Skin of body (tissue), 2 donors: ENCODE results near the gene DCUN1D4. TPM values are rescaled to one million over a fixed set of nuclear protein-coding genes. Genes with fewer than 3 reads are reported as not detected.

Experiments
- DNase-seq: peaks from one replicate; lab custom pipeline; 2025; lab: John Stamatoyannopoulos, UW
- total RNA-seq: library from RNA; depleted of rRNA; stranded (reverse); fragments of >200 nt; gene quantifications from one replicate; pipeline ENCODE4 v1.2.3, GENCODE V29; 2014

The DCUN1D4 gene
- 31.9 TPM for total RNA-seq

- peak; percentile 99 for DNase-seq
Measured at GRCh38 chr4:51842554-51843308, at the start of gene DCUN1D4. TSS of gene DCUN1D4 (plus strand) at chr4:51843153. CDS start at chr4:51843243, 90 bp downstream.

DNA sequence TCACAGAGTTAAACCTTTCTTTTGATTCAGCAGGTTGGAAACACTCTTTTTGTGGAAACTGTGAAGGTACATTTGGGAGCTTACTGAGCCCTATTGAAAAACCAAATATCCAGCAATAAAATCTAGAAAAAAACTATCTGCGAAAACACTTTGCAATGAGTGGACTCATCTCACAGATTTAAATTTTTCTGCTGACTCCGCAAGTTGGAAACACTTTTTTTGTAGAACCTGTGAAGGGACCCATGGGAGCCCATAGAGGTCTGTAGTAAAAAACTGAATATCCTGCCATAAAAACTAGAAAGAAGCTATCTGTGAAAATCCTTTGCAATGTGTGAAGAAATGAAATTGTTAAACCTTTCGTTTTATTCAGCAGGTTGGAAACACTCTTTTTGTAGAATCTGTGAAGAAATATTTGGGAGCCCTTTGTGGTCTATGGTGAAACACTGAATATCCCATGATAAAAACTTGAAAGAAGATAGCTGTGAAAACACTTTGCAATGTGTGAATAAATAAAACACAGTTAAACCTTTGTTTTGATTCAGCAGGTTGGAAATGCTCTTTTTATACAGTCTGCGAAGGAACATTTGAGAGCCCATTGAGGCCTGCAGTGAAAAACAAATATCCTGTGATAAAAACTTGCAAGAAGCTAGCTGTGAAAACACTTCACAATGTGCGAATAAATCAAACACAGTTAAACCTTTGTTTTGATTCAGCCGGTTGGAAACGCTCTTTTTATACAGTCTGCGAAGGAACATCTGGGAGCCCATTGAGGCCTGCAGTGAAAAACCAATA is 22.3 kb upstream of the DCUN1D4 start:
- DNase-seq: no peak

DNA sequence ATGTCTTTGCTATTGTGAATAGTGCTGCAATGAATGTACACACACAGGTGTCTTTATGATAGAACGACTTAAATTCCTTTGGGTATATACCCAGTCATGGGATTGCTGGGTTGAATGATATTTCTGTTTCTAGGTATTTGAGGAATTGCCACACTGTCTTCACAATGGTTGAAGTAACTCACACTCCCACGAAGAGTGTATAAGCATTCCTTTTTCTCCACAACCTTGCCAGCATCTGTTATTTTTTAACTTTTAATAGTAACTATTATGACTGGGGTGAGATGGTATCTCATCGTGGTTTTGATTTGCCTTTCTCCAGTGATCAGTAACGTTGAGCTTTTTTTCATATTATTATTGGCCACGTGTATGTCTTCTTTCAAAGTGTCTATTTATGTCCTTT is 17.6 kb upstream of the DCUN1D4 start:
- DNase-seq: no peak

DNA sequence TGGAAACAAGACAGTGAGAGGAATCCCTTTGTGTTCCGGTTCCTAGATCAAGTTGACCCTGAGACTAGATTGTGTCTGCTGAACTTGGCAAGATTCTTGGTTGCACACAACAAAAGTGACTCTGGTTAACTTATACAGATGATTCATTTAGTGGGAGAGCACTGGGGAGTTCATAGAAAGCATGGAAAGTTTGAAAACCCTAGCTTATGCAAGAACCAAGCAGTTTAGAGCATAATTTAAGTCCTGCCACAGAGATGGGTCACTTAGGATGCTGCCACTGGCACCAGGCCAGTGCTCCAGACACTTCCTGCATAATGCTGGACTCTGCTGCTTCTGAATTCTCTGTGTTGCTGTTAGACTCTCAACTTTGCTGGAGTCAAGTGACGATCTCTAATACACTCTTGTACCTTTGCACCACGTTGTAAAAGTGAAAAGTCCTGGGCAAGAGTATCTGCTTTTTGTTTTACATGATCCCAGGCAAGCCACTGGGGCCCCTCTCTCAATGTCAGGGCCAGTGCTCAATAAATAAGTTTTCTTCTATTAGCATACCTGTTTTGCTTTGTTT is 12.7 kb upstream of the DCUN1D4 start:
- DNase-seq: no peak

- DNase-seq: peak; percentile 3
Measured at GRCh38 chr4:51831133-51831532, 11.8 kb upstream of the DCUN1D4 start.

- DNase-seq: no peak
Measured at GRCh38 chr4:51833236-51833635, 9.7 kb upstream of the DCUN1D4 start.

DNA sequence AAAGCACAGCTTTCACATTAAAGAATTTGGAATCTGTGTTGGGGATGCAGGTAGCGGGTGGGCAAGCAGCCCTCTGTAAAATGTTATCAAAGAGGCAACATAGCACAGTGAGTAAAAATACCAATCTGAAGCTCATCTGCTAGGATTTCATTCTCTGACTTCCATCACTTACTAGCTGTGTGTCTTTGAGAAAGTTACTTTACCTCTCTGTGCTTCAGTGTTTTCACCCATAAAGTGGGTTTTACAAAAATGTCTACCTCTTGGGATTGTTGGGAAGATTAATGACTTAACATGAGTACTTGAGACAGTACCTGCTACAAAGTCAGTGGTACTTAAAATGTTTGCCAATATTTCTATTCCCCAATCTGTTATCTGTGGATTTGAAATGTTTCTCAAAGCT is 7.9 kb upstream of the DCUN1D4 start:
- DNase-seq: no peak

- DNase-seq: no peak
Measured at GRCh38 chr4:51835855-51836254, 7.1 kb upstream of the DCUN1D4 start.

DNA sequence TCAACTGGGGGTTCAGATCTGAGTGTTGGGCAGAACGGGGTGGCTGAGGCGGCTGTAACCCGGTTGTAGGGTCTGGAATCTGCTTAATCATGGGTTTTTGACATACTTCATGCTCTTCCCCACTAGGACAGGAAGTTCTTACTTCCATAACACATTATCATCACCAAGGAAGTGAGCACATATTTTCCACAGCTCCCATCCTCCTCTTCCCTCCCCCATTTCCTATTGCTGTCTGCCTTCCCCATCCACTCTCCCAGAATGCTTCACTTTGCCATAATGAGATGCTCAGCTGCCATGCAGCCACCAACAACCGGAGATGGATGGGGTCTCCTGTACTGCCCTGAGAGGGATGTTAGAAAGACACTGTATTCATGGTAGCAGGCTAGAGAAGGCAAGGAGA is 6.4 kb upstream of the DCUN1D4 start:
- peak; percentile 2 for DNase-seq

DNA sequence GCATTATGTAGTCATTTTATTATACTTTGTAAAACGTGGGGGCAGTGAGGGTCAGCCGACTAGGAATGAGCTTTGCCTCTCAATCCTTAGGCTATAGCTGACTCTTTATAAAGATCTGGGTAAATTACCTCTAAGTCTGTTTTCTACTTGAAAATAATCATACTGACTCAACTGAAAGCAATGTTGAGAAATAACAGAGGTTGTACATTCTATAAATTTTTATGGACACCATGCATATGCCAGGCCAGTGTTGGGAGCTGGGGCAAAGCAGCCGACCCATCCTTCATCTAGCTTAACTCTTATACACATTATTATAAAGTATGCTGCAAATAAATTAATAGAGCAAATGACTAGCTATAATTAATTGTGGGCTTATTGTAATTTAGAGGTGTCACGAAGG is 2.2 kb upstream of the DCUN1D4 start:
- DNase-seq: no peak

- peak; percentile 58 for DNase-seq
Measured at GRCh38 chr4:51842167-51842553, 793 bp upstream of the DCUN1D4 start.

DNA sequence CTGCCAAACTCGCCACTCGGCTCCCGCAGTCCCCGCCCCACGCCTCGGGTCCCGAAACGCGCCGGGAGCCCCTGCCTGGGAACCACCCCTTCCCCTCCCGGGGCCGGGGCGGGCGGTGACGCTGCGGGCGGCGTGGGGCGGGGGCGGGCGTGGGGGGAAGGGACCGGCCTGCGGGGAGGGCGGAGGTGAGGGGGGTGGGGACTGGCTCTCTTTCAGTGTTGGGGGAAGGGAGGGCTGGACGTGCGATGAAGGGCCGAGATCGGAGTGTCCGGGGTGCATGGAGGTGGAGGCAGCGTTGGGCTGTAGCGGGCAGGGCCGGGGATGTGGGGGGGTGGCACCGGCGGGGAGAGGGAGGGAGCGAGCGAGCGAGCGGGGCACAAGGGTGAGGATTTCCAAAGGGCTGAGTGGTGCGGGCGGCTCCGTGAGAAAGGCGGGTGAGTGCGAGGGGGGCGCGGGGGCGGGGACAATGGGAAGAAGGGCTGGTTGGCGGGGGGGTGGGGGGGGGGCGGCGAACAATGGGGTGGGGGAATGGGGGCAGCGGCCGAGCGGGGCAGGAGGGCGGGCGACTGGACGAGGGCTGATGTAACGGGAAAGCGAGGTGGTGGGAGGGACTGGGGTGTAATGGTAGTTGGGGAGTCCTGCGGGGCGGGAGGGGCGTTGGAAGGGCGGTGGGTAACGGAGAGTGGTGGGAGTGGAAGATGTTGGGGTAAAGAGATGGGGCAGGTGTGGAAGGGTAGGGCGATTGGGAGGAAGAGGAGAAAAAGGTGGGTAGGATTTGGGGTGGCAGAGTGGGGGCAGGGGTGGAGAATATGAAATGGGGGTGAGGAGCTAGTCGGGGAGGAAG is 578 bp downstream of the DCUN1D4 start:
- DNase-seq: peak; percentile 49

- DNase-seq: peak; percentile 88
Measured at GRCh38 chr4:51844153-51845054, 1.5 kb downstream of the DCUN1D4 start.

DNA sequence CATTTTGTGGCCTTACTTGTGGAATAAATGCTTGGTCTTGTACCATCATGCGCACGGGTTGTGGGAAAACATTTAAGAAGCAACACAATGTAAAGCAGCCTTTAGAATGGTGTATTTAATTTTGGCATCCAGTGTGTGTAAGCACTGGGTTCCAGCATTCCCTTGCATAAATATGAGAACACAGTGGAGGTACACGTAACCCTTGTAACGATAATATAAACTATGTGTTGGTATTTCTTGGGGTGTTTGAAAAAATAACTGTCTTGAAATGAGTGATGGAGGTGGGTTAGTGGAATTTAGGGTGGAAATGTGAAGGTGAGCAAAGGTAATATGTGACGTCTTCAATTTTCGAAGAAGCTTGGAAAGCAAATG is 2.1 kb downstream of the DCUN1D4 start:
- peak; percentile 47 for DNase-seq

DNA sequence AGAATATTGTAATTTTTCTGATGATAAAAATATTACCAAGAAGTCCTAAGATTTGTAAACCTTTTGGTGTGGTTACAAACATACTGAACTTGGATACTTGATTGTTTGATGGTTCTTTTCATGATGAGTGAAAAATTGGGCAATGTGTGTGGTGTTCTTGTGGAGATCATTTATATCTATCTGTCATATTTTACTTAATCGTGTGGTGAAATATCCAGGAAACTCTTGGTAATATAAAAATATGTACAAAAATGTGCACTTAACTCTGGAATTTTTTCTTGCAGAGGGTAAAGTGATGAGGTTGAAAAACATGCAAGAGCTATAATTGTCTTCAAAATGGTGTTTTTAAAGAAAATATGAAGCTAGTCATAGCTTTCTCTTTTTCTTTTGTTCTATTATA is 2.8 kb downstream of the DCUN1D4 start:
- DNase-seq: no peak

DNA sequence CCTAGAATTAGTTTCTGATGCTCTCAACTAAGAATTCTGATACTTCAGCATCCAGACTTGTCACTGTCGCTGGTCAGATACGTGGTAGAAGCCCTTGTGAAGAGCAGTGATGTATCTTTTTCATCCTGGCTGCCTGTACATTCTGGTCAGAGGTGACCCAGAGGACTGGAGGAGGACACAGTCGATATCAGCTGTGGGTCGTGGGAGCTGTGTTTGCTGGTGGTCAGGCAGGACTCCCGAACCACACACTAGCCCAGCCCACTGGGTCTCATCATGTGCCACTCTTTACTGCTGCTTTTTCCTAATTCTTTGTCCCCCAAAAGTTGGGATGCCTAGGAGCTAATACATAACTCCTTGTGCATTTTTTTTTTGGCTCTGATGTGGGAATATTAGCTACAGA is 6.5 kb downstream of the DCUN1D4 start:
- no peak for DNase-seq

DNA sequence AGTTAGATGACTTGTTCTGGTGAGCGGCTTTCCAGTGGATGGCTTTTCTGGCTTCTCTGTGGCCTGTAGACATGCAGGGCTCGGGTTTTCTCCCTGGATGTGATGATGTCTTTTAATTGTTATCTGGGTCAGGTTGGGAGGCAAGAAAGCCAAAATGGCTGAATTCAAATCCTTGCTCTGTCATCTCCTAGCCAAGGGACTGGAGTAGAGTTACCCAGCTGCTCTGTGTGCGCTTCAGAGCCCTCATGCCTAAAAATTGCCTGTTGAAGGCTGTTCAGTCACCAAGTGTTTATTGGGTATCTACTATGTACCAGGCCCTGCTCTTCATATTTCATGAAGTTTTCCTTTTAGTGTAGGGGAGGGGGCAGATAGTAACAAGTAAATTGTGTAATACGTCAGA is 7.3 kb downstream of the DCUN1D4 start:
- DNase-seq: no peak

DNA sequence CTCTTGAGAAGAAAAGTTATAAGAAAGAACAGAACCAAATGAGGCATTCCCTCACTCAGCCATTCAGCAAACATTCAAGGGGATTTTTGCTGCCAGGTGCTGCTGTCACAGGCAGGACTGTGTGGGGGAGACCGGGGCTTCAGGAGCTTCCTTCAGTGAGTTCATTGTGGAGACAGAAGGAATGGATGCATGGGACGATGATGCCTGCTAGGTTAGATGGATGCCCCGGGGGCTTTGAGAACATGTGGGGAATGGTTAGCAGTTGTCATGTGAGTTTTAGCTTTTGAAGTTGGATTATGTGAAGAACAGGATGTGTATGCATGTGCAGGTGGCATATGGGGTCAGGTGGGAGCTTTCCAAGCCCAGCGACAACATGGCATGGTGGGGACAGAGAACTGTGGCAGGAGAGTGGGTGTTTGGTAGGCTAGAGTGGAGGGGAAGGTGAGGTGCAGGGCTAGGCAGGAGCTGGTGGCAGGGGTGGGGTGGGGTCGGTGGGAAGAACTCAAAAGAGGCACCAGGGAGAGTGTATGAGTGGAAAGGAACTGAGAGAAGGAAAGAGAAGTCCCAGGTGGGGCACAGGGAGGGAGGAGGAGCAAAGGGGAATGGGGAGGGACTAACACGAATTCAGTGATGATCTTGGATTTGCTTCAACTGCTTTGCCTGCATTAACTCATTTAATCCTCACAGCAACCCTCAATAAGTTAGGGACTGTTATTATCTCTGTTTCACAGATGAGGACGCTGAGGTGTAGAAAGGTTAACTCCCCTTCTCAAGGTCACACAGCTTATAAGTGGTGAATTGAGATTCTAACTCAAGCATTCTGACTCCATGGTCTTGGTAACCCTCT is 8.4 kb downstream of the DCUN1D4 start:
- DNase-seq: no peak

DNA sequence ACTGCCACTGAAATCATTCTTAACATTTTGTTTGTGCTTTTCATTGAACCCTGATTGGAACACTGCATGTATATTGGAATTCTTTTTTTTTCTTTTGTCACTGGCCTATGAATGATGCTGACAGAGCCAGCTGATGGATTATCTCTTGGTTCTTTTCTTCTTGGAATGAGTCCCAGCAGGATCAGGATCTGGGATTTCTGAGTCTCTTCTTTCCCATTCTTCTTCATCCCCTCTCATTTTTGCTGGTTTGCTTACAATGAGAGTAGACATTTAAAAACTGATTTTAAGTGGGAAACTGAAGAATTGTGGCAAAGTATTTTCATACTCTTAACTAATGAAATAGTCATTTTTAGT is 9.0 kb downstream of the DCUN1D4 start:
- DNase-seq: no peak
